Measurements from ENCODE around the gene AGBL5.

The AGBL5 gene

DNA sequence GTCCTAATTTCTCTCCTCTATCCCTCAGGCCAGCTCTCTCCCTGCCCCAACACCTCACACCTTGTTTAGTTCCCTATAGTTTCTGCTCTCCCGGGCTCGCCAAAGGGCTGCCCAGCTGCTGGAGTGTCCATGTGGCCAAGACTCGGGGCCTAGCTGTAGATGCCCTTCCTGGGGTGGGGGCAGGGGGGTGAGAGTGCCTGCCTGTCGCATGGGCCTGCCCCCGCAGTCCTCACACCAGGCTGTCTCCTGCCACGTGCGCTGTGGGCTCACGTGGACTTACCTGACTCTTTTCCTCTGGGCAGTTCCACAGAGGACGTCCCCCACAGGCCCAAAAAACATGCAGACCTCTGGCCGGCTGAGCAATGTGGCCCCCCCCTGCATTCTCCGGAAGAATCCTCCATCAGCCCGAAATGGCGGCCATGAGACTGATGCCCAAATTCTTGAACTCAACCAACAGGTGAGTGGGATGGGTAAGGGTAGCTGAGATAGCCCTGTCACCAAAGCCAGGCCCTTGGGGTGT is 26.1 kb upstream of the AGBL5 start:
- no peak for DNase-seq

GRCh38 chr2:27025861-27026851 is 25.3 kb upstream of the AGBL5 start:
- DNase-seq, result no peak

DNA sequence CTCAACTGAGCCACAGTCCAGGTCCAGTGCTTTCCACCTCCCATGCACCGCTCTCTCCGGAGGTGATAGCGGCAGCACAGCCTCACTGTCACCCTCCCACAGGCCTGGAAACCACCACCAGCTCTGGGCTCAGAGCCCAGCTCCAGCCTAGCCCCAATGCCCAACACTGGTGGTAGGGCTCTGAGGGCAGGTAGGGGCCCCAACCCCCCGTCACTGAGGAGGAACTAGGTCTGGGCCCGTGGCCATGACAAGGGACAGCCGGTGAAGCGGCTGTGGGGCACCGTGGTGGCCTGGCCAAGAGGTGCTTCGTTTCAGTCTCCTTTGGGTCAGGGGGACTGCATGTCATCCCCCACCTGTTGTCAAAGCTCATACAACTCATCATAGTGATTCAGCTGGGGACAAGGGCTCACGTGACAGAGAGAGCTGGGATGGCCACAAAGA is 24.2 kb upstream of the AGBL5 start:
- DNase-seq, result no peak

DNA sequence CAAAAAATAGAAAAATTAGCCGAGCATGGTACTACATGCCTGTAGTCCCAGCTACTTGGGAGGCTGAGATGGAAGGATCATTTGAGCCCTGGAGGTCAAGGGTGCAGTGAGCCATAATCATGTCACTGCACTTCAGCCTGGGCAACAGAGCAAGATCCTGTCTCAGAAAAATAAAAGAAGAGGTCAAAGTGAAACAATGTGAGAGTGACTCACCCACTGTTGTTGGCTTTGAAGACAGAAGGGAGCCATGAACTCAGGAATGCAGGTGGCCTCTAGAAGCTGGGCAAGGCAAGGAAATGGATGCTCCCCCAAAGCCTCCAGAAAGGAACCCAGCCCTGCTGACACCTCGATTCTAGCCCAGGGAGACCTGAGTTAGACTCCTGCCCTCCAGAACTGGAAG is 22.4 kb upstream of the AGBL5 start:
- DNase-seq, result no peak

DNA sequence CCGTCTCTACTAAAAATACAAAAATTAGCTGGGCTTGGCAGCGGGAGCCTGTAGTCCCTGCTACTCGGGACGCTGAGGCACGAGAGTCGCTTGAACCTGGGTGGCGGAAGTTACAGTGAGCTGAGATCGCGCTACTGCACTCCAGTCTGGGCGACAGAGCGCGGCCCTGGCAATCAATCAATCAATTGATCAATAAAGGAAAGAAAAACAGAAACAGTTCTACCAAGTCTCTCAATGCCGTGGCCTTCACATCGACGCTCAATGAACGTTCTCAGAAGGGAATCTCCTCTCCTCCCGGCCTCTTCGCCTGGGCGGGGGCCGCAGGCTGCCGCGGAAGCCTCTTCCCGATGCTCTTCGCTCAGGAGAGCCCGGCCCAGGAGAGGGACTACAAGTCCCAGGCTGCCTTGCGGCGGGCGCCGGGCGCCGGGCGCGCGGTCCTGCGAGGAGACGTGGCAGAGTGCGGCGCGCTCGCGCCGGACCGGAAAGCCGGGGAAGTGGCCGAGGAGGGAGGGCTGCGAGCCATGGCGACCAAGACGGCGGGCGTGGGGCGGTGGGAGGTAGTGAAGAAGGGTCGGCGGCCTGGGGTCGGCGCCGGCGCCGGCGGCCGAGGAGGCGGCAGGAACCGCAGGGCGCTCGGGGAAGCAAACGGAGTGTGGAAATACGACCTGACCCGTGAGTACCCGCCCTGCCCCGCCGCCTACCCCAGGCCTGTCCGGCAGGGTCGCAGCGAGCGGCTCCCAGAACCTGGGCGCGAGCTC is 18.8 kb upstream of the AGBL5 start, which contains the start of gene TMEM214:
TSS of gene TMEM214 (plus strand) at position 471 of the 758 bp plus-strand sequence. CDS start at position 522, 51 bp downstream.
- peak; percentile 67 for DNase-seq

GRCh38 chr2:27033253-27033852 is 18.1 kb upstream of the AGBL5 start:
- no peak for DNase-seq

DNA sequence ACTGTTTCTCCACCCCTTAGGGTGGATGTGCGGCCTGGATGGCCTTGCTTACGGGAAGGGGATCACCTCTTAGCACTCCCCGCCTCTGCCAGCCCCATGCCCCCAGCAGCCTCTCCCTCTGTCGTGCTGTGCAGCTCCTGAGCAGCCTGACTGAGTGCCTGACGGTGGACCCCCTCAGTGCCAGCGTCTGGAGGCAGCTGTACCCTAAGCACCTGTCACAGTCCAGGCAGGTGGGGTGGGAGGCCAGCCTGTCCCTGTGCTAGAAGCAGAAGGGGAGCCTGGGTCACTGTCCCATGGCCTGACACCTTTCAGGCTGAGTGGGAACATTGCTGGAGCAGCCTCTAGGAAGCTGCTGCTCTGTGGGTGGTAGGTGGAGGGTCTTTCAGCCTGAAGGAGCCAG is 13.5 kb upstream of the AGBL5 start:
- no peak for DNase-seq

DNA sequence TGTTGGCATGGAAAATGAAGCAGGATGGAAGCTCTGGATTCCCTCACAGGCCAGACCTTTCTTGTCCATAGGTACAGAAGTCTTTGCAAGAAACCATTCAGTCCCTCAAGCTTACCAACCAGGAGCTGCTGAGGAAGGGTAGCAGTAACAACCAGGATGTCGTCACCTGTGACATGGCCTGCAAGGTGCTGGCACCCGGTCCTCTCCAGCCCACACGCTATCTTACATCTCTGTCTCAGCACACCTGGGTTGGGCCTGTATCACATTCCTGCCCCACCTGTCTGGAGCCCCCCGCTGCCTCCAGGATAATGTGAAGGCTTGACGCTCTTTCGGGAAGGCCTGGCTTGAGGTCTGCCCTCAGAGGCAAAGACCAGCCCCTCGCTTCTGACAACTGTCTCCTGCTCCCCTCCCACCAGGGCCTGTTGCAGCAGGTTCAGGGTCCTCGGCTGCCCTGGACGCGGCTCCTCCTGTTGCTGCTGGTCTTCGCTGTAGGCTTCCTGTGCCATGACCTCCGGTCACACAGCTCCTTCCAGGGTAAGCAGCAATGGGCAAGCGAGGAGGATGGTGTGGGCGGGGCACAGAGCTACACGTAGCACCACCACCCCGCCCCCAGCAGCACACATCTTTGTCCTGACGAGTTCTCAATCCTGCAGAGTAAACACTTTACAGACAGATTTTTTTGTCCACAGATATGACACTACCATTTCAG is 12.7 kb upstream of the AGBL5 start:
- DNase-seq, result no peak

- no peak for DNase-seq
Observed at GRCh38 chr2:27039426-27039825, 12.0 kb upstream of the AGBL5 start.

GRCh38 chr2:27039871-27040270 is 11.6 kb upstream of the AGBL5 start:
- DNase-seq, result no peak

- DNase-seq, result no peak
Observed at GRCh38 chr2:27040282-27040681, 11.2 kb upstream of the AGBL5 start.

DNA sequence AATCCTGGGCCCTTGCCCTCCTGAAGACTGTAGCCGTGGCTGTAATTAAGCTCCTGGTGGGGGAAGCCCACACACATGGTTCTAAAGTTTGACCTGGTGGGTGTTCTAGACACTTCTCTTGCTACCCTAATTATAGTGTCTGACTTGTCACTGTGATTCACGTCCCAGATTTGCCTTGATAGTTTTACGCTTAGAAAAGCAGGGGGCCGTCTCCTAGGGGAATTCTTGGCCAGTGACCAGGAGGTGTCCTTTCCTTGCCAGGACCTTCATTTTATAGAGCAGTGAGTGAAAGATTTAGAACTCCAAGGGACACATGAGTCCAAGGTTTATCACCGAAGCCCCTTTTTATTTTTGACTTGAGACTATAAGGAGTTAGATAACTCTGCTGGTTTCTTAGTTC is 9.7 kb upstream of the AGBL5 start:
- no peak for DNase-seq

DNA sequence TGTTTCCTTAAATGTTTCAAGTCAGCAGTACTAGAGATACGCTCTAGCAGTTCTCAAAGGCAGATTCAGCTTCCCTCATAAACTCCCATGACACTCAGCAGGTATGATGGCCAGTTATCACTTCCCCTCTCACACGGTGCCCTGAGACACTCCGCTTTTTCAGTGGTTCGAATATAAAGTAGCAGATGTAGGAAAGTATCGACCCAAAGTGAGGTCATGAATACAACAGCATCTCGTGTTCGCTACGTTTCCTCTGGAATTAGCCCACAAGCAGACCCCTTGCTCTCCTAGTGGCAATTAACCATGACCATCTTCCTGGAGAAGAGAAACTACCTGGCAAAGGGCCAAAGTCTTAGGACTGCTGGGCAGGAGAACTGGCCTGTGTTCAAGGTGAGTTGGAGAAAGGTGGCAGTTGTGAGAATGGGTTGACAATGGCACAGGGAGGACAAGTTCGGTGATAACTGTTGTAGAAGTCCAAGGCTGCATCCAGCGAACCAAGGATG is 9.3 kb upstream of the AGBL5 start:
- DNase-seq, result no peak

GRCh38 chr2:27042985-27043634 is 8.4 kb upstream of the AGBL5 start:
- DNase-seq, result no peak

DNA sequence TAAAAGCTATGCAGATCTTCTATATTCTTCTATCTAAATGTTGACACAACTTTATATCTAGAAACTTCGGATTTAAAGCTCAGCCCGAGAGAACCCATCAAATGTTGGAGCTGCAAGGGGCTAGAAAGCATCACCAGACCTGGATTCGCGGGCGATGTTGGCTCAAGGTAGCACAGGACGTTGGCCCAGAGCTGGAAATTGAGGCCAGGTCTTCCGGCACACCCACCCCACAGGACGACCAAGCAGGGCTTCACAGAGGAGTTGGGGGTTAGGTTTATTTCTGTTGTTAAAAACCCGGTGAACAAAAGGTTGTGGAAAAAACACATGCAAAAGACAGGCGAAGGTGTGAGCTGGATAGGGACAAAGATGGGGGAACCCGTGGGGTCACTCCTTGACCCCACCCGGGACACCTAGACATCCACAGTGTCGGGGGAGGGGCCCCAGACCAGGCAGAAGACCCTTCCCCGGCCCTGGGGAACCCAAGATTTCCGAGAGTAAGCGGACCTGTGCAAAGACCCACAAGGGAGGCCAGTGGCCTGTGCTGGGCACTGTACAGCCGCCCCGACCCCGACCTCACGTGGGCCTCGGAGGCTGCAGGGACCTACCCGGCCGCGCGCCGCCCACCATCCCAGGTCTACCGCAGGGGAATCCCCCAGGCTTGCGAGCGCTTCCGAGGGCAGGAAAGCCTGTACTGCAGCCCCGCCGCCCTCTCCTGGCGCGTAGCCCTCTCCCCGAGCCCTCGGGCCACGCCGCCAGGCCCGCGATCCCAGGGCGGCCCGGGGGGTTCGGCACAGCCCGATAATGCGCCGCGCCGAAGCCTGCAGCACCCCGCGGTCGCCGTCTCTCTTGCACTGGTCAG is 1.8 kb upstream of the AGBL5 start:
- peak; percentile 53 for DNase-seq

GRCh38 chr2:27050281-27050995 is 1.0 kb upstream of the AGBL5 start:
- peak; percentile 88 for DNase-seq

DNA sequence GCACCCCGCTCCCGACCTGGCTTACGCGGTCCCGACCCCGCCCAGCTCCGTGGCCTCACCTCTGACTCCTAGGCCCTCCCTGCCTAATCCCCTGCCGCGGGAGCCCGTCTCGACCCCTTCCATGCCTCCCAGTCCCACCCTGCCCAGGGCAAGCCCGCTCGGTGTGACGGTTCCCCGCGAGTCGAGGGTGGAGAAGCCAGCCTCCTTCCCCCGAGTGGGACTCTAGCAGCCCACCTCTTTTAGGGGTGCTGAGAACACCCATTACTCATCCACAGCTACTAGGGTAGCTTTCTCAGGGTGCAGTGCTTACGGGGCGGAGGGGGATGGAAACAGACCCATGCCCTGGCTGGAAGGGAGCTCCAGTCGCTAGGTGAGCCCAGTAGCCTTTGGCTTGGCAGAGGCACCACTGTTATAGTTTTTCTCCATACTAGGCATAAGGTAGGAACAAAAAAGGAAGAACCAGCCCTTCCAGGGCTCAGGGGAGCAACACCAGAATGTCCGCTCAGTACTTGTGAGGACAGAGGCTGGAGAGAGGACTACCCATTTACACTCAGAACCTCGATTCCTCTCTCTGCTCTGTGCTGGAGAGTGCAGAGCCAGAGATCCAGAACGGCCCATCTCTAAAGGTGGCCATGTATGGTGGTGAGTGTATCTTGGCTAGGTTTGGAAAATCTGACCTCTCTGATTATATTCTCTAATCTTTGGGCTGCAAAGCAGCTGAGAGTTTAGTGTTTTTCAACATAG is 606 bp downstream of the AGBL5 start:
- DNase-seq, result no peak

GRCh38 chr2:27053321-27053720 is 1.9 kb downstream of the AGBL5 start:
- no peak for DNase-seq

GRCh38 chr2:27053776-27054175 is 2.3 kb downstream of the AGBL5 start:
- no peak for DNase-seq

All from T-helper 9 cell (primary cell).